ENCODE results near the gene CISTR. TPM values are rescaled to one million over a fixed set of nuclear protein-coding genes. Genes with fewer than 3 reads are reported as not detected.

CISTR gene
- total and polyA plus RNA-seq, 3 donors from 2014 or later = not detected

- Histone ChIP-seq H3K27ac (no peak overlapping the region), H3K27me3 (no peaks in the 10 kb centered on the region), H3K4me1 (peaks cover 20% of the 10 kb centered on the region), H3K9me3 (no peaks in the 10 kb centered on the region), H3K4me3 (peak overlapping the region in 1 of 2 donors; percentile 47), H3K36me3 (ENCODE audit: low read depth, missing control alignments) (no peaks in the 10 kb centered on the region)
- intact Hi-C loops (cut with DNase I; ENCODE audit: low total_unique reads) = loop anchor here (5.0 kb wide), 1 partner anchor 37 kb away; no protein-coding TSS in a partner anchor
- no peak for DNase-seq
- 7 to 11% methylated on average over 13 to 50 of the region's 50 CpGs for WGBS, 2 donors
- TF ChIP-seq POLR2A (IDR thresholded peaks at IDR 0.05) (no peak), CTCF (IDR thresholded peaks at IDR 0.05) (no peak)
Measured at GRCh38 chr12:53739214-53740129, 12.3 kb downstream of the CISTR start.

GRCh38 chr12:53738406-53739213, 13.2 kb downstream of the CISTR start:
- intact Hi-C loops (cut with DNase I; ENCODE audit: low total_unique reads) = no loop called here
- H3K4me3 ChIP-seq = peak overlapping the region in 1 of 2 donors; percentile 47
- H3K9me3 ChIP-seq = no peaks in the 10 kb centered on the region
- H3K27me3 ChIP-seq = no peaks in the 10 kb centered on the region
- peak; percentile 36 for DNase-seq
- H3K4me1 ChIP-seq = peaks cover 20% of the 10 kb centered on the region
- H3K36me3 ChIP-seq (ENCODE audit: low read depth, missing control alignments) = no peaks in the 10 kb centered on the region
- no peak overlapping the region for H3K27ac ChIP-seq
- TF ChIP-seq POLR2A (IDR thresholded peaks at IDR 0.05) (no peak), CTCF (IDR thresholded peaks at IDR 0.05) (no peak)
- 15 to 16% methylated on average over 17 to 32 of the region's 32 CpGs for WGBS, 2 donors

- DNase-seq = no peak
- Histone ChIP-seq H3K4me1 (peaks cover 16% of the 10 kb centered on the region), H3K4me3 (peak overlapping the region in 1 of 2 donors; percentile 47), H3K27me3 (no peaks in the 10 kb centered on the region), H3K9me3 (no peaks in the 10 kb centered on the region), H3K36me3 (ENCODE audit: low read depth, missing control alignments) (no peaks in the 10 kb centered on the region), H3K27ac (no peak overlapping the region)
- WGBS, 2 donors = 49 to 53% methylated on average over 14 of the region's 14 CpGs
- TF ChIP-seq CTCF (IDR thresholded peaks at IDR 0.05) = no peak
- TF ChIP-seq POLR2A (IDR thresholded peaks at IDR 0.05) = no peak
- intact Hi-C loops (cut with DNase I; ENCODE audit: low total_unique reads) = no loop called here
Measured at GRCh38 chr12:53737951-53738405, 13.8 kb downstream of the CISTR start.

- Histone ChIP-seq H3K4me3 (no peak overlapping the region), H3K9me3 (no peaks in the 10 kb centered on the region), H3K4me1 (peaks cover 16% of the 10 kb centered on the region), H3K36me3 (ENCODE audit: low read depth, missing control alignments) (no peaks in the 10 kb centered on the region), H3K27me3 (no peaks in the 10 kb centered on the region), H3K27ac (no peak overlapping the region)
- TF ChIP-seq CTCF (IDR thresholded peaks at IDR 0.05) = no peak
- no peak for TF ChIP-seq POLR2A (IDR thresholded peaks at IDR 0.05)
- intact Hi-C loops (cut with DNase I; ENCODE audit: low total_unique reads) = no loop called here
- DNase-seq = no peak
- WGBS, 2 donors = 72 to 74% methylated on average over 11 to 14 of the region's 14 CpGs
Measured at GRCh38 chr12:53737093-53737808, 14.5 kb downstream of the CISTR start.

All from testis (tissue), 3 donors.